HG02884 (cell line): ENCODE results near the gene BCAP29.

Experiments
- ATAC-seq: cut with Tn5 transposase; IDR thresholded peaks from one replicate; pipeline ENCODE4 v1.9.1; 2021; ENCODE audit warnings: mild to moderate bottlenecking, moderate library complexity; ENCODE audit not compliant: unreplicated experiment

BCAP29 gene

GRCh38 chr7:107661865-107662379, 81.9 kb downstream of the BCAP29 start:
- no peak for ATAC-seq

- no peak for ATAC-seq
These were observed 83.2 kb downstream of the BCAP29 start for GRCh38 chr7:107663196-107663595.

- no peak for ATAC-seq
These were observed 86.7 kb downstream of the BCAP29 start for GRCh38 chr7:107666790-107667189.

- no peak for ATAC-seq
These were observed 87.3 kb downstream of the BCAP29 start for GRCh38 chr7:107667341-107667740.

GRCh38 chr7:107668296-107668695, 88.2 kb downstream of the BCAP29 start:
- no peak for ATAC-seq
